ENCODE data around the gene CACNA1G. TPM values are rescaled to one million over a fixed set of nuclear protein-coding genes. Genes with fewer than 3 reads are reported as not detected.
A peak's percentile ranks its signal among the peaks of the same experiment; 100 is the strongest.

CACNA1G gene
- total RNA-seq, 3 donors from 2014 or later (not counting 1 experiment from before 2014, with no cell fraction given): not detected

- Histone ChIP-seq H3K27me3 (ENCODE audit: control insufficient read depth, insufficient read depth, low read length) (no peaks in the 10 kb centered on the region), H3K4me3 (ENCODE audit: low read length) (no peak overlapping the region), H3K36me3 (ENCODE audit: control insufficient read depth, insufficient read depth, low read length) (no peaks in the 10 kb centered on the region), H3K9me3 (ENCODE audit: control insufficient read depth, insufficient read depth, low read length) (no peaks in the 10 kb centered on the region), H3K4me1 (ENCODE audit: control insufficient read depth, insufficient read depth, low read length) (peaks cover 14% of the 10 kb centered on the region), H3K27ac (ENCODE audit: low read length) (no peak overlapping the region)
- H3K4me3 Mint-ChIP-seq: no peak overlapping the region
- no peak overlapping the region for H3K27ac Mint-ChIP-seq
- H3K4me1 Mint-ChIP-seq: peaks cover 11 to 17% of the 10 kb centered on the region in 2 donors
- peaks cover 18 to 29% of the 10 kb centered on the region in 2 donors for H3K27me3 Mint-ChIP-seq (ENCODE audit: low read depth in 2 of 2)
- no peaks in the 10 kb centered on the region for H3K9me3 Mint-ChIP-seq
- intact Hi-C loops (cut with micrococcal nuclease): loop anchor here (5.0 to 10.0 kb wide), 2 partner anchors 63 to 145 kb away; partner anchors contain the start of gene RSAD1
- ATAC-seq (no peak), DNase-seq (no peak)
- TF ChIP-seq CTCF (IDR thresholded peaks at IDR 0.05): no peak
- 77% methylated on average over 14 of the region's 15 CpGs for WGBS (ENCODE audit: insufficient coverage)
- no peaks in the 10 kb centered on the region for H3K36me3 Mint-ChIP-seq
Measured at GRCh38 chr17:50539762-50540559, 20.6 kb upstream of the CACNA1G start.

- H3K27me3 Mint-ChIP-seq (ENCODE audit: low read depth in 2 of 2): peaks cover 21% of the 10 kb centered on the region in 2 donors
- peak overlapping the region; percentile 85 for H3K4me3 Mint-ChIP-seq
- intact Hi-C loops (cut with micrococcal nuclease): loop anchor here (5.0 to 10.0 kb wide), 2 partner anchors 63 to 144 kb away; partner anchors contain the start of gene RSAD1
Measured at GRCh38 chr17:50540560-50541401, 19.7 kb upstream of the CACNA1G start.

GRCh38 chr17:50541402-50541715 is 19.2 kb upstream of the CACNA1G start:
- TF ChIP-seq CTCF (IDR thresholded peaks at IDR 0.05): no peak
- Mint-ChIP-seq H3K4me1 (peaks cover 14 to 20% of the 10 kb centered on the region in 2 donors), H3K9me3 (no peaks in the 10 kb centered on the region), H3K27me3 (ENCODE audit: low read depth in 2 of 2) (peaks cover 15 to 18% of the 10 kb centered on the region in 2 donors), H3K36me3 (no peaks in the 10 kb centered on the region), H3K27ac (peak overlapping the region in 1 of 2 donors; percentile 48), H3K4me3 (peak overlapping the region; percentile 85)
- intact Hi-C loops (cut with micrococcal nuclease): loop anchor here (5.0 to 10.0 kb wide), 2 partner anchors 64 to 143 kb away; partner anchors contain the start of gene RSAD1
- H3K27me3 ChIP-seq (ENCODE audit: control insufficient read depth, insufficient read depth, low read length): no peaks in the 10 kb centered on the region
- H3K27ac ChIP-seq (ENCODE audit: low read length): no peak overlapping the region
- H3K9me3 ChIP-seq (ENCODE audit: control insufficient read depth, insufficient read depth, low read length): no peaks in the 10 kb centered on the region
- ATAC-seq: no peak
- H3K36me3 ChIP-seq (ENCODE audit: control insufficient read depth, insufficient read depth, low read length): no peaks in the 10 kb centered on the region
- WGBS (ENCODE audit: insufficient coverage): 75% methylated on average over 9 of the region's 9 CpGs
- H3K4me1 ChIP-seq (ENCODE audit: control insufficient read depth, insufficient read depth, low read length): peaks cover 17% of the 10 kb centered on the region
- H3K4me3 ChIP-seq (ENCODE audit: low read length): peak overlapping the region; percentile 67
- no peak for DNase-seq

More at GRCh38 chr17:50540560-50541401, 19.7 kb upstream of the CACNA1G start:
- Histone ChIP-seq H3K27ac (ENCODE audit: low read length) (no peak overlapping the region), H3K4me1 (ENCODE audit: control insufficient read depth, insufficient read depth, low read length) (peaks cover 14% of the 10 kb centered on the region), H3K27me3 (ENCODE audit: control insufficient read depth, insufficient read depth, low read length) (no peaks in the 10 kb centered on the region), H3K4me3 (ENCODE audit: low read length) (no peak overlapping the region), H3K36me3 (ENCODE audit: control insufficient read depth, insufficient read depth, low read length) (no peaks in the 10 kb centered on the region), H3K9me3 (ENCODE audit: control insufficient read depth, insufficient read depth, low read length) (no peaks in the 10 kb centered on the region)
- ATAC-seq (no peak), DNase-seq (no peak)
- H3K36me3 Mint-ChIP-seq: no peaks in the 10 kb centered on the region
- H3K27ac Mint-ChIP-seq: peak overlapping the region in 1 of 2 donors; percentile 48
- peaks cover 11 to 17% of the 10 kb centered on the region in 2 donors for H3K4me1 Mint-ChIP-seq
- TF ChIP-seq CTCF (IDR thresholded peaks at IDR 0.05): no peak
- WGBS (ENCODE audit: insufficient coverage): 97% methylated on average over 11 of the region's 11 CpGs
- no peaks in the 10 kb centered on the region for H3K9me3 Mint-ChIP-seq
